Activated CD4-positive, CD25-positive, alpha-beta regulatory T cell treated with anti-CD3 and anti-CD28 coated beads, Interleukin-2, amount 50 U/mL, for 24 hours (primary cell): Measurements from ENCODE around the gene PRH1.

Source experiments
- ATAC-seq, 2 donors: fragments of 150-1000 bp; cut with Tn5 transposase; one replicate each; pipeline ENCODE4 v1.10.0; 2021; ENCODE audit warnings: mild to moderate bottlenecking in 1 of 2, moderate library complexity in 1 of 2

Gene PRH1

DNA sequence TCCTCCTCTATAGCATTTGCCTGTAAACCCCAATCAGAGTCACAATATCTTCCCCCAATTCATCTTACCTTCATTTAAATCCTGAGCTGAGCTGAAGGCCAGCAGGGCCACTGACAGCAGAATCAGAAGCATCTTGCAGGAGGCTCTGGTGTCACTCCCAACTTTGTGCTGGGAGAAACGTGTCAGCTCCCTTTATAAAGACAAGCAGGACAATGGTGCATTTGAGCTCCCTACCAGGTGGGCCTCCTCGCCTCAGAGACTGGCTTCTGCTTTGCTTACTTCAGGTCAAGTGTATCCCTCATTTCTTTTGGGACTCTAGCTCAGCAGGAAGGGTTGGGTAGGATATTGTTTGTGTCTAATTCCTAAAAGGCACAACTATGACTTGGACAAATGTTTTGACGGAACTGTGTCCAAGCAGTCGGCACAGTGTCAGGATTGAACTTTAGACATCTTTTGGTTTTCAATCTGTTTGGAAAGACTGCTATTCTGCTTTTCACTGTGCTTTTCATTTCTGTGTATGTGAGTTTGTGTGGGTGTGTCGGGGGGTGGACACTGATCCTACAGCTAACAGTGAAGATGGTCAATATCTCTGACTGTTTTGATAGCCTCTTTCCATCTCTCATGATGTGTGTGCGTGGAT is at the start of gene PRH1:
PRH1 (minus strand) TSS at position 170 of the 640 bp plus-strand sequence; CDS start at position 132, 38 bp downstream.
- ATAC-seq: no peak

DNA sequence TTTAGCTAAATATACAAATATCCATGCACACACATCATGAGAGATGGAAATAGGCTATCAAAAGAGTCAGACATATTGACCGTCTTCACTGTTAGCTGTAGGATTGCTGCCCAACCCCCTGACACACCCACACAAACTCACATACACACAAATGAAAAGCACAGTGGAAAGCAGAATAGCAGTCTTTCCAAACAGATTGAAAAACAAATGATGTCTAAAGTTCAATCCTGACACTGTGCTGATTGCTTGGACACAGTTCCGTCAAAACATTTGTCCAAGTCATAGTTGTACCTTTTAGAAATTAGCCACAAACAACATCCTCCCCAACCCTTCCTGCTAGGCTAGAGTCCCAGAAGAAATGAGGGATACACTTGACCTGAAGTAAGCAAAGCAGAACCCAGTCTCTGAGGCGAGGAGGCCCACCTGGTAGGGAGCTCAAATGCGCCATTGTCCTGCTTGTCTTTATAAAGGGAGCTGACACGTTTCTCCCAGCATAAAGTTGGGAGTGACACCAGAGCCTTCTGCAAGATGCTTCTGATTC is 44.8 kb upstream of the PRH1 start, which contains the start of gene PRH2:
PRH2 (plus strand) TSS at position 491 of the 541 bp plus-strand sequence; CDS start at position 529, 38 bp downstream.
- ATAC-seq: no peak

DNA sequence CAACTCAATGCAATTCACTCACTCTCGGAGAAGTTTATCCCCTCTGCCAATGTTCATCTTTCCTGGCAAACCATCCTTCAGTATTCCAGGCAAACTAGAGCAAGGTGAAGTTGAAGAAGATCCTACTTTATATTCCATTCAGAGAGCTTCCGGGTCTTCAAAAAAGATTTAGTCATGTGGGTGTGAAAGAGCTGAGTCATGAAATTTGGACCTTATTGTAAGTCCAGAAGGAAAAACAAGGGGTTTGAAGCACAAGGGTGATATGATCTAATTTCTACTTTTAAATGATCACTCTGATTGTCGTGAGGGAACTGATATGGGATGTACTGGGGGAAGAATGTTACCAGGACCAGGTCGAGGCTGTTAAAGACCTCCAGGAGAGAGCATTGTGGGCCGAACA is 42.2 kb upstream of the PRH1 start:
- no peak for ATAC-seq

DNA sequence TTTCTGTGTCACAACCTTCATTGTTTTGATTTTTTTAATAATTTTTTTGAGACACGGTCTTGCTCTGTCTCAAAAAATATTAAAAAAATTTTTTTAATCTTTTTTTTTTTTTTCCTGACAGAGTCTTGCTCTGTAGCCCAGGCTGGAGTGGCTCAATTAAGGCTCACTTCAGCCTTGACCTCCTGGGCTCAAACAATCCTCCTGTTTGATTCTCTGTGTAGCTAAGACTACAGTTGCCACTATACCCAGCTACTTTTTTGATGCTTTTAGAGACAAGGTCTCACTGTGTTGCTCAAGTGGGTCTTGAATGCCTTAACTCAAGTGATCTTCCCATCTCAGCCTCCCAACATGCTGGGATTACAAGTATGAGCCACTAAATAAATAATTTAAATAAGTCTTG is 35.8 kb upstream of the PRH1 start:
- ATAC-seq: no peak

DNA sequence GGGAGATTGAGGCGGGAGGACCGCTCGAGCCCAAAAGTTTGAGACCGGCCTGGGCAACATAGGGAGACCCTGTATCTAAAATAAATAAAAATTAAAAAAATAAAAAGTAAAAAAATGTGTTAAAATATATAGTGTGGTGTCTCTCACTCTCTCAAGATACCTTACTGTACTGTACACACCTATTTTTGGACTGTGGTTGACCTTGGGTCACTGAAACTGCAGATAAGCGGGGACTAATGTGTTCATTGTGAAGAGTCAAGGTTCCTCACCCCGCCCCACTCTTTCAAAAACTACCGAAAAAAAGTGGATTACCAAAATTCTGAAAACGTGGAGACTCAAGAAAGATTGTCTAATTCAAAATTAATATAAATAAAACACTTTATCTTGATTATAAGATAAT is 26.3 kb upstream of the PRH1 start:
- ATAC-seq: no peak

DNA sequence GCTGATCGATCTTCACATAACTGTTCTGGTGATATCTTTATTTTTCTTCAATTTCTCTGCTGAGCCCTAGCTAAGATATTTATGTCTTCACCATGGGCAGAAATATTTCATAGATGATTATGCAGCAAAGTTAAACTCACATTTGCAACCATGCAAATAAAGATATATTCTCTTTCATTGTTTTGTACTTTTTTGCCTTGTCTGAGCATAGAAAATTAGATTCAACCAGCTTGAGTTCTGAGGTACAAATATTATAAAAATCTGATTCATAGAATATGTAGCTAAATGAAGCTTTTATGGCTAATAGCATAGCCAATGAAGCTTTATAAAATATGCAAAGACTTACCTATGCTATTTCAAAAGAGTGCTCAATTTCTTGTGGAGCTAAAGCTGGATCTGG is 25.4 kb upstream of the PRH1 start, which contains the start of gene TAS2R13:
TAS2R13 (minus strand) TSS at position 101 of the 400 bp plus-strand sequence. CDS start 264 bp downstream, outside the sequence.
- ATAC-seq: no peak

DNA sequence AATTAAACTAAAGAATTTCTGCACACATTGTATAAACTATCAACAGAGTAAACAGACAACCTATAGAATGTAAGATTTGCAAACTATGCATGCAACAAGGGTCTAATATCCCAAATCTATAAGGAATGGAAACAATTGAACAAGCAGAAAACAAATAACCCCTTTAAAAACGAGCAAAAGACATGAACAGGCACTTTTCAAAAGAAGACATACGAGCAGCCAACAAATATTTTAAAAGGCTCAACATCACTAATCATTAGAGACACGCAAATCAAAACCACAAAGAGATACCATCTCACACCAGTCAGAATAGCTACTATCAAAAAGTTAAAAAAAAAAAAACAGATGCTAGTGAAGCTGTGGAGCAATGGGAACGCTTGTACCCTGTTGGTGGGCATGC is 20.6 kb upstream of the PRH1 start:
- ATAC-seq: no peak

DNA sequence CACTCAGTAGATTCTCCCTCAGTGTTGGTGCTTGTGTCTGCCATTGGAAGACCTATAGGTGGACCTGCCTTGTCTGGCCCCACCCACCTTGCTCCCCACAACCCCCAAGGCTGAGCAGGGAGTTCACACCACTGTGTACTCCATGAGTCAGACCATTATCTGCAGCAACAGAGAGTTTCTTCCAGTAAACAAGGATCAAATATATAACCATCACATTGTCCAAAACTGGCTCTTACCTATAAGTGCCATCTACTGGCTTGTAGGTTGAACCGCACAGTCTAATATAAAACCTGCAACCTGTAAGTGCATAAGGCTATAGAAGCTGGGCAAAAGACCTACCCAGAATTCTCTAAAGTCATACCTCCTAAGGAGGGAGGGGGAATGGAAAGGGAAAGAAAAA is 17.4 kb upstream of the PRH1 start:
- ATAC-seq: no peak

DNA sequence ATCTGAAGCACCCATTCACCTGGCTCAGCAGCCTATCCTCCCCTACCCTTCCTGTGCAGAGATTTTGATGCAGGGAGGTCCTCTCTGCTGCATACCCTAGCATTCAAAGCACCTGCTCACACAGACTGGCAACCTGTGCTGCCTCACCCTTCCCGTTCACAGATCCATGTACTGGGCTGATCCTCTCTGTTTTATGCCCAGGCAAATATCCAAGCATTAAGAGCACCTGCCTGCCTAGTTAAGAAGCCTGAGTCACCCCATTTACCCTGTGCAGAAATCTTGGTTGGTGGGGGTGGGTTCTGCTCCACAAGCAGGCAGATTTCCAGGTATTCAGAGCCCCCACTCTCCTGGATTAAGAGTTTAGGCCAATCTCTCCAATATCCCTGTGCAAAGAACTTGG is 16.9 kb upstream of the PRH1 start:
- no peak for ATAC-seq

DNA sequence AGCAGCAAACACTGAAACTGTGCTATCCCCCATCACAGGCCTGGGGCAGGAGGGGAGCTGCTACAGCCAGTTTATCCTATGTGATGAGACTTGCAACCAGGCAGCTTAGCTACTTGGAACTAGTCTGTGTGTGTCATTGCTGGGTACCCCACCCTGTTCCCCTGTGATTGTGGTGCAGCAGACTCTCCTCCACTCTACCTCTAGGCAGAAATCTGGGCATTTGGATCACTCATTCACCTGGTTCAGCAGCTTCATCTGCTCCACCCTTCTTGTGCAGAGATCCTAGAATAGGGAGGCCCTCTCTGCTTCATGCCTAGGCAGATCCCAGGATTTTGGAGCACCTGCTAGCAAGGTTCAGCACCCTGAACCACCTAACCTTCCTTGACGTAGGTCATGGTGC is 16.5 kb upstream of the PRH1 start:
- ATAC-seq: no peak

DNA sequence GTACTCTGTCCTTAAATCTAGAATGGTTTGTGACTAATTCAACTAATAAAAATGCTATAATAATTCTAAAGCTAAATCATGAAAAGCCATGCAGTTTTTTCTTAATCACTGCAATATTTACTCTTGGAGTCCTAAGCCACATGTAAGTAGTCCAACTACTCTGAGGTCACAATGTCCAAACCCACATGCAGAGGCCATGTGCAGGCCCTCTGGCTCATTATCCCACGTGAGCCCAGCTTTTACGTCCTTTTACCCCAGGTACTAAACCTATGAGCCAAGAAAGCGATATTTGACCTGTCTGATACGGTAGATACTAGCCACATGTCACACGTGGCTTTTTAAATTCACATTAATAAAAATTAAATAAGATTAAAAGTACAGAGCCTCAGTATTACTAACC is 12.8 kb upstream of the PRH1 start:
- ATAC-seq: no peak

DNA sequence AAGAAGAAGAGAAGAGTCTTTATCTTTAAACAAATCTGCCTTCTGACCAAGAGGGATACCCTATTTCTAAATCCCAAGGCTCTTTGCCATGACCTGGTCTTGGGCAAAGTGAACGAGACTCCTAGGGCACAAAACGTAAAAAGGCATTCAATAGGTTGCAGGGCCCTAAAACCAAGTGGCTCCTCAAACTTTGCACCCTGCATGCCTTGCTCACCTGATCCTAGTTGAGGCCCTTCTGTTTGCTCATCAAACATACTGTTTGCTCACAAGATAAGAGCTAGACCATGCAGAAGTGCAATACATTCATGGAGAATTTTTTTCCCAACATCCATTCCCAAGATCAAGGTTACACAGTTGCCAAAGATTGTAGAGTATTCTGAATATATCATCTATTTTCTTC is 7.9 kb upstream of the PRH1 start:
- no peak for ATAC-seq

DNA sequence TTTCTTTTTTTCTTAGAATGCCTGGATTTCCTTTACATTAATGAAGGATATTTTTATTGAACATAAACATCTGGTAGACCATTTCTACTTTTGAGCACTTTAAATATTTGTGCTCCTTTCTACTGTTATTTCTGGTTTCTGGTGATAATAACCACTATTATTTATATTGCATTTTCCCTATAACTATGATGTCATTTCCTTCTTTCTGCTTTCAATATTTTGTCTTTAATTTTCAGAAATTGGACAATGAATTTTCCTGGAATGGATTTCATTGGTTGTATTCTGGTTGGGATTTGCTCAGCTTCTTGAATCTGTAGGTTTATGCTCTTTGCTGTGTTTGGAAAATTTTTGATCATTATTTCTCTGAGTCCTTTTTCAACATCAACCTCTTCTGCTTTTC is 5.2 kb upstream of the PRH1 start:
- no peak for ATAC-seq

DNA sequence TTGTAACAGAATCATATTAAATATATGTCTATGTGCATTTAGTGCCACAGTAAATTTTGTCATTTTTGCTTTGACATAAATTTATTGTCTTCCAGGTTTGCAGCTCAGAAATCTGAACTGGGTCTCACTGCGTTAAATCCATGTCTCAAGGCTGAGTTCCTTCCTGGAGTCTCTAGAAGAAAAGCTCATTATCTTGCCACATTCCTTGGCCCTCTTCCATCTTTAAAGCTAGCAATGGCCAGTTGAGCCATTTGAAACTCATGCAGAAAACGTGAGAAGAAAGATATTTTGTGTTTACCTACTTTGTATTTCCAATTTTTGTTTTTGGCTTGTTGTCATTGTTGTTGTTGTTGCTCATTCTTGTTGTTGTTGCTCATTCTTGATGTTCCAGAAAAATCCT is 10.7 kb downstream of the PRH1 start:
- no peak for ATAC-seq

DNA sequence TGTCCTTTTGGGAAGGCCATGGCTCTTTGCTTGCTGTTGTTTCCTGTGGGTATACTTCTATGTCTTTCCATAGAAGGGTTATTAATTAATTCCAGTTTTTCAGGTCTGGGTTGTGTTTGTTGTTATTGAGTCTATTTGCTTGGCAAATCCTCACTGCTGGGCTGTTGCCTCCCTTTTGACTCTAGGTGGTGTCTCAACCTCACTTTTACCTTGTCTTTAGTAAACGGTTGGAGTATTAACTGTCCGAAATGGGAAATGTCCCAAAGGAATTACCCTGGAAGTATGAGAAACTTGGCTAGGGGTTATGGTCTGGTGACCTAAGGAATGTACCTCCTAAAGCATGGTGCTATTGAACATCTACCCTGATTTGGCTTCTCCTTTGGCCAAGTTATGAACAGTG is 16.7 kb downstream of the PRH1 start:
- ATAC-seq: no peak

DNA sequence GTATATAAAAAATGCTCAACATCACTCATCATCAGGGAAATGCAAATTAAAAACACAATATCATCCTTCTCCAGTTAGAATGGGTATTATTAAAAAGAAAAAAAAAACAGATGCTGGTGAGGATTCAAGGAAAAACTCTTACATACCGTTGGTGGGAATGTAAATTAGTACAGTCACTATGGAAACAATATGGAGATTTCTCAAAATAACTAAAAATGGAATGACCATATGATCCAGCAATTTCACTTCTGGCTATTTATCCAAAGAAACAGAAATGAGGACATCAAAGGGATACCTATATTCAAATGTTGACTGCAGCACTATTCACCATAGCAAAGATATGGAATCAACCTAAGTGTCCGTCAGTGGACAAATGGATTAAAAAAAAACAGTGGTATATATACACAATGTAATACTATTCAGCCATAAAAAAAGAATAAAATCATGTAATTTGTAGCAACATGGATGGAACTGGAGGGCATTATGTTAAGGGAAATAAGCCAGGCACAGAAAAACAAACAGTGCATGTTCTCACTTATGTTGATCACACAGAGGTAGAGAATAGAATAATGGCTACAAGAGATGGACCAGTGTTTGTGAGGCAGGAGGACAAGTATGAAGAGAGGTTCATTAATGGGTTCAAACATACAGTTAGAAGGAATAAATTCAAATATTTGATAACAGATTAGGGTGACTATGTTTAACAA is 20.4 kb downstream of the PRH1 start:
- ATAC-seq: no peak

DNA sequence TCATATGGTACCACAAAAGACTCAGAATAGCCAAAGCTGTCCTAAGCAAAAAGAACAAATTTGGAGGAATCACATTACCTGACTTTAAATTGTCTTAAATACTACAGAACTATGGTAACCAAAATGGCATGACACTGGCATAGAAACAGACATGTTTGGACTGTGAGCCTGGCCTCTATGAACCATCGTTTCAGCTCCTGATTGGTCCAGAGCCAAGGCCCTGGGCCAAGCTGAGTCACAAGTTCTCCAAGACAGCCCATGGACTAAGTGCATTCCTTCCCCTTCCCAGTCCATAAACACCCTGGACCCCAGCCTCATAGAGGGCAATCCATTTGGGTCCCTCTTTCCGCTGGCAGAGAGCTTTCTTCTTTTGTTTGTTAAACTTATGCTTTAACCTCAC is 22.7 kb downstream of the PRH1 start:
- no peak for ATAC-seq

DNA sequence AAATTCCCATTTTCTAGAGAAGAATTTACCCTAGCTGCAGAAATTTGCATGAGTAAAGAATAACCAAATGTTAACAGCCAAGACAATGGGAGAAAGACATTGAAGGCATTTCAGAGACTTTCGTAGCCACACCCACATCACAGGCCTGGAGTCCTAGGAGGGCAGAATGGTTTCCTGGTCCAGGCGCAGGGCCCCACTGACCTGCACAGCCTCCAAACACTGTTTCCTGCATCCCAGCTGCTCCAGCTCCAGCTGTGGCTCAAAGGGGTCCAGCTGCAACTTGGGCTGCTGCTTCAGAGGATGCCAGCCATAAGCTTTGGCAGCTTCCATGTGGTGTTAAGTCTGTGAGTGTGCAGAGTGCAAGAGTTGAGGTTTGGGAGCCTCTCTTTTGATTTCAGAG is 28.2 kb downstream of the PRH1 start:
- ATAC-seq: no peak

DNA sequence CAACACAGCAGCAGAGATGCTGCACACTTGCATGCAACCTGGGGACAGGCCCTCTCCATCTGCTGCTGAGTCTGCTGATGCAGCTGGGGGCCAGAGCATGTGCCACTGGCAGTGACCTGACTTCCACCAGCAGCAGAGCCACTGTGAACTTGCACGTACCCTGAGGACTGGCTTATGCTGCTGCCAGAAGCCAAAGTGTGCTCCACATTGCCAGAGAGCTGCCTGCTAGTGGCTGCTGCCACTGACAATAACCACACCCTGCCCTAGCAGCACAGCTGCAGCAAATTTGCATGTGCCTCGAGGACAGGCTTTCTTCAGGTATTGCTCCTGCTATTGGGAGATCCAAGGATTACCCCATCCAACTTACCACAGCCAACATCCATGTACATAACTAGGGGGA is 30.3 kb downstream of the PRH1 start:
- ATAC-seq: no peak

DNA sequence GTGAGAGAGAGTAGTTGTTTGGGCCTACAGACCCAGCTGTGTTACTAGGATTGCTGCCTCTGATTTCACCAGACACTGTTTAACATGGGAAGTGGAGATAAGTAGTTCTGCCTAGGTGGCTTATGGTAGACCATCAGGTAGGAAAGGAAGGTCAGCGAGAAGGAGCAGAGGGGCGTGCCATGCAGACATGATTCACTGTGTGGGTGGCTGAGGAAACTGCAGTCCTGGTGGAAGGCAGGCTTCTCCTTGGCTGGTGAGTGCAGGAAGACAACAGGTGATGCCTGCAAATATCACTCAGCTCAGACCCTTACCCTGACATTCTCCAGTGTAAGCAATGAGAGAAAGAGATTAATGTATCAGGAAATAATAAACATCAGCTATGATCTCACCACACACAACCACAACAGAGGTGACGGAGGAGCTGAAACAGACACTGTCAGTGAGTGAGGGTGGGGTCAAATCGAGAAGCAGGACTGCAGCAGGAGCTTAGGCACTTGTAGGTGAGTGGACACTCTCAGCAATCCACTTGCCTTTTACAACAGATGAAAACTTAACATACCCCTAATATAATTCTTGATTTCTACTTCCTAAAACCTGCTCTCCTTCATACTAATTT is 32.7 kb downstream of the PRH1 start:
- no peak for ATAC-seq

DNA sequence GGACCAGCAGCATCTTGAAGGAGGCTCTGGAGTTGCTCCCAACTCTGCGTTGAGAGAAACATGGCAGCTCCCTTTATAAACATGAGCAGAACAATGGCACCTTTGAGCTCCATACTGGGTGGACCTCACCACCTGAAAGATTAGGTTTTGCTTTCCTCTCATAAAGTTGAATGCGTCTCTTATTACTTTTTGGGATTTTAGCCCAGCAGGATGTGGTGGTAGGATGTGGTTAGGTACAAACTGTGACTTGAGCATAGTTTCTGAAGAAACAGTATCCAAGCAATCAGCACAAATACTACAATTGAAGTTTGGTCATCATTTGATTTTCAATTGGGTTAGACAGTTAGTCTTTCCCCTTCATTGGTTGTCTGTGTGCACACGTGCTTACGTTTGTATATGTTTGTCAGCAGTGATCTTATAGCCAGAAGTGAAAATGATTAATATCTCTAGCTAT is 34.6 kb downstream of the PRH1 start, which contains the start of gene PRR4:
PRR4 (minus strand) TSS at position 51 of the 454 bp plus-strand sequence; CDS start at position 13, 38 bp downstream.
- ATAC-seq: no peak

DNA sequence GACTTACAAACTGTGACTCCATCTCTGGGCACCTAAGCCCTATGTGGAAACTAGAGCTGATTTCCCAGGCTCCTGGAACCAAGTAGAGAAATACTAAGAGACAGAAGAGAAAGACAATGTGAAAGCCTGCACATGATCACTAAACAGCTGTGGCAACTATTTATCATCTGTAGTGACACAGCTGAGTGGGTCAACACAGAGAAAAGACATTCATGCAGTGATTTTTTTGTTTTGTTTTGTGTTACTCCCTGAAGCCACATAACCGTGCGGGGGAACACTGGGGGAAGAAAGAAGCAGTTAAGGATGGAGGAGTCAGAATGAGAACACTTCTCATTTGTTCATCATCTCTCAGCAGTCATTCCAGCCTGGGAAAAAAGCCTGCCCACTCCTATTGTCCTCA is 36.3 kb downstream of the PRH1 start:
- no peak for ATAC-seq

DNA sequence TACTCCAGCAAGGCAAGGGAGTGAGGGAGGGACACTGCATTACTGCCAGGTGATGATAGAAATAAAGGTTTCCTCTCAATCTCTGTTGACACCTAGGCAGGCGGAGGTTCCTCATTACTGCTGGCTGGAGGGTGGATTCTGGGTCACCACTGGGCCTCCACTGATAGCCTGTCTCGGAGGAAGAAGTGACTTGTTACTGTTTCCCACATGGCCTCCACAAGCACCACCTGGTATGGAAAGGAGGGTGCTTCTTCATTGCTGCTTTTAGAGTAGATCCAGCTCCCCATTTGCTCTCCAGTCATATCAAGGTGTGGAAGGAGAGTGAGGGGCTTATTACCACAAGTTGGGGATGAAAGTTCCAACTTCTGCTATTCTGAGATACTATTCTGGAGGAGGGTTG is 41.2 kb downstream of the PRH1 start:
- ATAC-seq: no peak

DNA sequence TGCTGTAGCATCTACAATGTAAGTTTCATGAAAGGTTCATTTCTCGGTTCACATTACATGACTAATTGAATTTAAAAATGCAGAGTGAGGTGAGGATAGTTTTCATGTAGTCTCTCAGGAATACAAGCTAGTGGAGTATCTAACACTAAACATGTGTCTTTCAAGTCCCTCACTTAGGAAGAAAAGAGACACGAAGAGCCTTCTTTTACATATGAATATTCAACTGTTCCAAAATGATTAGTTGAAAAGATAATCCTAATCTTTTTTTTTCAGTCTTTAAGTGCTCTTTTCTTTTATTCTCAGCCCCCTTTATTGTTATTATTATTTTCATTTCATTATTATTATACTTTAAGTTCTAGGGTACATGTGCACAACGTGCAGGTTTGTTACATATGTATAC is 45.6 kb downstream of the PRH1 start:
- ATAC-seq: no peak
